ENCODE data around the gene NRXN2.

Gene NRXN2

DNA sequence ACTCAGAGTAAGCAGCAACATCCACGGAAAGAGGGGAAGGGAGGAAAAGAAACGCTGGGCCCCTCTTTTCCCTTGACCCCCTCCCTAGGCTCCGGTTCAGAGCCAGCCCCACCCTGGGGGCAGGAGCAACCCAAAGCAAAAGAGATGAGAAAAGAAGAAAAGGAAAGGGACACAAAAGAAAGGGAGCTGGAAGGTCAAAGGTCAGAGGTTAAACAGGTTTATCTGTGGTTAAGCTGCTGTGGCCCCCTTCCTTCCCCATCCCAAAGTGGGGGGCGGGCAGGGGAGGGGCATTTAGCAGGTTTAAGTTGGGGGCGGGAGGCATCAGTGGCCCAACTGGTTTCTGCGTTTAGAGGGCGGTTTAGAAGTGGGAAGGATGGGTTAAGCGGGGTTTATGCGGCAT, 96.4 kb downstream of the NRXN2 start:
- Histone ChIP-seq H3K4me3 (ENCODE audit: low read length, poor library complexity, severe bottlenecking) (no peak overlapping the region), H3K9me2 (replicated peaks; ENCODE audit: low read depth, low read length) (no peaks in the 10 kb centered on the region), H3K9ac (ENCODE audit: low read depth, low read length, poor library complexity, severe bottlenecking) (no peak overlapping the region), H4K20me1 (ENCODE audit: insufficient read depth, low read length, poor library complexity, severe bottlenecking) (peaks cover 3% of the 10 kb centered on the region), H3K36me3 (ENCODE audit: insufficient read depth, low read length) (peaks cover 94% of the 10 kb centered on the region; the same call in 1 of the 2 replicates), H3K79me2 (ENCODE audit: insufficient read depth, low read length) (peaks cover 9% of the 10 kb centered on the region; the same call in 1 of the 2 replicates), H3K4me1 (ENCODE audit: insufficient read depth, low read length, poor library complexity, severe bottlenecking) (peaks cover 20% of the 10 kb centered on the region), H3F3A (ENCODE audit: low read depth) (no peaks in the 10 kb centered on the region), H2AFZ (ENCODE audit: low read length) (no peak overlapping the region), H3K4me2 (ENCODE audit: low read depth, low read length, poor library complexity, severe bottlenecking) (no peak overlapping the region), H3K9me3 (ENCODE audit: insufficient read depth, low read depth, low read length) (no peaks in the 10 kb centered on the region), H3K27me3 (ENCODE audit: insufficient read depth, low read length, poor library complexity, severe bottlenecking) (no peaks in the 10 kb centered on the region)
- TF ChIP-seq, protein P1, sequence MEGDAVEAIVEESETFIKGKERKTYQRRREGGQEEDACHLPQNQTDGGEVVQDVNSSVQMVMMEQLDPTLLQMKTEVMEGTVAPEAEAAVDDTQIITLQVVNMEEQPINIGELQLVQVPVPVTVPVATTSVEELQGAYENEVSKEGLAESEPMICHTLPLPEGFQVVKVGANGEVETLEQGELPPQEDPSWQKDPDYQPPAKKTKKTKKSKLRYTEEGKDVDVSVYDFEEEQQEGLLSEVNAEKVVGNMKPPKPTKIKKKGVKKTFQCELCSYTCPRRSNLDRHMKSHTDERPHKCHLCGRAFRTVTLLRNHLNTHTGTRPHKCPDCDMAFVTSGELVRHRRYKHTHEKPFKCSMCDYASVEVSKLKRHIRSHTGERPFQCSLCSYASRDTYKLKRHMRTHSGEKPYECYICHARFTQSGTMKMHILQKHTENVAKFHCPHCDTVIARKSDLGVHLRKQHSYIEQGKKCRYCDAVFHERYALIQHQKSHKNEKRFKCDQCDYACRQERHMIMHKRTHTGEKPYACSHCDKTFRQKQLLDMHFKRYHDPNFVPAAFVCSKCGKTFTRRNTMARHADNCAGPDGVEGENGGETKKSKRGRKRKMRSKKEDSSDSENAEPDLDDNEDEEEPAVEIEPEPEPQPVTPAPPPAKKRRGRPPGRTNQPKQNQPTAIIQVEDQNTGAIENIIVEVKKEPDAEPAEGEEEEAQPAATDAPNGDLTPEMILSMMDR (conservative IDR thresholded peaks at IDR 0.05; ENCODE audit: low read length) = no peak
- no peak for TF ChIP-seq EZH2phosphoT487 (IDR thresholded peaks at IDR 0.05; ENCODE audit: borderline replicate concordance)

DNA sequence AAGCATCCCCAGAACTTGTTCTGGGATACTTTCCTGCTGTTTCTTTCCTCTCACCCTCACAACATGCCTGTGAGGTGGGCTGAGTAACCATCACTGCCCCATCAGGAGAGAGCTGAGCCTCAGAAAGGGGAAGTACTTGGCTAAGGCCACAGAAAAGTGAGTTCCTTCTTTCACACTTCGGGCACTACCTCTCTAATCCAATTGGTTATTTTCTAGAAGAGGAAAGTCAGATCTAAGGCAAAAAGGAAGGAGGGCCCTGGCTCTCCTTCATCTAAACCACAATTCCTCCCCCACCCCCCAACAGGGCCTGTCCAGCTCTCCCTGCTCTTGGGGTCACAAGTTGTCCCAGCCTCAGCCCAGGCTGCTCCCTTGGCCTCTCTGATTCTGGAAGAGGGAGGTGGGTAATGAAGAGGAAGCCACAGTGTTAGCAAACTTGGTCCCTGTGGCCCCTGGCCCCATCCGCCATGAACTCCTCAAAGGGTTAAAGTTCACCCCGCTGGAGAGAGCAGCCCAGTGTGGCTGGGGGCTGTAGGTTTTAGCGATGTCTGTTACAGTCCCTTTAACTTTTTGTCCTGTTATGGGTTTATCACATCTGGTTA, 98.0 kb downstream of the NRXN2 start:
- Histone ChIP-seq H3K27me3 (ENCODE audit: insufficient read depth, low read length, poor library complexity, severe bottlenecking) (no peaks in the 10 kb centered on the region), H3K4me3 (ENCODE audit: low read length, poor library complexity, severe bottlenecking) (no peak overlapping the region), H3K4me2 (ENCODE audit: low read depth, low read length, poor library complexity, severe bottlenecking) (no peak overlapping the region), H3K79me2 (ENCODE audit: insufficient read depth, low read length) (peaks cover 9% of the 10 kb centered on the region; the same call in 1 of the 2 replicates), H3K4me1 (ENCODE audit: insufficient read depth, low read length, poor library complexity, severe bottlenecking) (peaks cover 37% of the 10 kb centered on the region), H4K20me1 (ENCODE audit: insufficient read depth, low read length, poor library complexity, severe bottlenecking) (peaks cover 3% of the 10 kb centered on the region), H3K36me3 (ENCODE audit: insufficient read depth, low read length) (peaks cover 83% of the 10 kb centered on the region; the same call in 1 of the 2 replicates), H3K9me2 (replicated peaks; ENCODE audit: low read depth, low read length) (no peaks in the 10 kb centered on the region), H2AFZ (ENCODE audit: low read length) (no peak overlapping the region), H3K9me3 (ENCODE audit: insufficient read depth, low read depth, low read length) (no peaks in the 10 kb centered on the region), H3K9ac (ENCODE audit: low read depth, low read length, poor library complexity, severe bottlenecking) (no peak overlapping the region), H3F3A (ENCODE audit: low read depth) (no peaks in the 10 kb centered on the region)
- TF ChIP-seq, protein P1 (conservative IDR thresholded peaks at IDR 0.05; ENCODE audit: low read length) = no peak
- no peak for TF ChIP-seq EZH2phosphoT487 (IDR thresholded peaks at IDR 0.05; ENCODE audit: borderline replicate concordance)

DNA sequence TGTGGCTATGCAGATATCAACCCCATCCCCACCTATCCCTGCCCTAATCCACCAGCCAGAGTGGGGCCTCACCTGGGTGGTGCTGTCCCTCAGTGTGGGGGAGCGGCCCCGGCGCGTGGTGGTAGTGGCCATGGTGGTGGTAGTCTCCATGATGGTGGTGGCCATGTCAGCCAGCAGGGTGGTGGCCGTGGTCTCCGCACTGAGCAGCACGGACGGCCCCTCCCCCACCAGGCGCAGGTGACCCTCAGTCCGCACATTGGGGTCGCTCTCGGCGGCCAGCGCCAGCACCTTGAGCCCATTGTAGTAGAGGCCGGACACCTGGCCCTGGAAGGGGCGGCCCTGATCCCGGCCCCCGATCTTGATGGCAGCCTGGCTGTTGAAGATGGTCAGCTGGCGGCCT, 100.3 kb downstream of the NRXN2 start:
- TF ChIP-seq EZH2phosphoT487 (IDR thresholded peaks at IDR 0.05; ENCODE audit: borderline replicate concordance) = no peak
- TF ChIP-seq, protein P1 (conservative IDR thresholded peaks at IDR 0.05; ENCODE audit: low read length) = no peak
- peaks cover 41% of the 10 kb centered on the region for H3K4me1 ChIP-seq (ENCODE audit: insufficient read depth, low read length, poor library complexity, severe bottlenecking)

More for the DNA sequence above, 100.3 kb downstream of the NRXN2 start:
- no peak overlapping the region for H2AFZ ChIP-seq (ENCODE audit: low read length)
- H3K27me3 ChIP-seq (ENCODE audit: insufficient read depth, low read length, poor library complexity, severe bottlenecking) = no peaks in the 10 kb centered on the region
- no peaks in the 10 kb centered on the region for H3K9me2 ChIP-seq (replicated peaks; ENCODE audit: low read depth, low read length)
- peak overlapping the region; percentile 50 for H3K9ac ChIP-seq (ENCODE audit: low read depth, low read length, poor library complexity, severe bottlenecking)
- peaks cover 3% of the 10 kb centered on the region for H4K20me1 ChIP-seq (ENCODE audit: insufficient read depth, low read length, poor library complexity, severe bottlenecking)
- peaks cover 9% of the 10 kb centered on the region; the same call in 1 of the 2 replicates for H3K79me2 ChIP-seq (ENCODE audit: insufficient read depth, low read length)
- H3F3A ChIP-seq (ENCODE audit: low read depth) = no peaks in the 10 kb centered on the region
- H3K9me3 ChIP-seq (ENCODE audit: insufficient read depth, low read depth, low read length) = no peaks in the 10 kb centered on the region
- H3K4me3 ChIP-seq (ENCODE audit: low read length, poor library complexity, severe bottlenecking) = no peak overlapping the region
- H3K4me2 ChIP-seq (ENCODE audit: low read depth, low read length, poor library complexity, severe bottlenecking) = peak overlapping the region; percentile 45
- peaks cover 70% of the 10 kb centered on the region; the same call in 1 of the 2 replicates for H3K36me3 ChIP-seq (ENCODE audit: insufficient read depth, low read length)

Data from Loucy (cell line).